Activated T-cell treated with anti-CD3 and anti-CD28 coated beads, Interleukin-2, amount 50 U/mL, for 24 hours (primary cell): ENCODE results near the gene TBC1D1.

Experiments used
- DNase-seq: peaks from one replicate; pipeline ENCODE4 v3.0.0-alpha.2; 2020
- H3K27ac Mint-ChIP-seq: 2 replicates; pipeline ENCODE4 v1.8.0; 2020; ENCODE audit warnings: mild to moderate bottlenecking, mixed read lengths
- H3K27me3 Mint-ChIP-seq: 2 replicates; pipeline ENCODE4 v1.8.0; 2020; ENCODE audit warnings: mixed read lengths
- H3K36me3 Mint-ChIP-seq: 2 replicates; pipeline ENCODE4 v1.8.0; 2020; ENCODE audit warnings: low read depth, mixed read lengths
- H3K4me1 Mint-ChIP-seq: 2 replicates; pipeline ENCODE4 v1.8.0; 2020; ENCODE audit warnings: low read depth, mixed read lengths
- H3K4me3 Mint-ChIP-seq: 2 replicates; pipeline ENCODE4 v1.8.0; 2020; ENCODE audit warnings: mild to moderate bottlenecking, moderate library complexity, mixed read lengths
- H3K9me3 Mint-ChIP-seq: 2 replicates; pipeline ENCODE4 v1.8.0; 2020; ENCODE audit warnings: mixed read lengths

TBC1D1 gene

DNA sequence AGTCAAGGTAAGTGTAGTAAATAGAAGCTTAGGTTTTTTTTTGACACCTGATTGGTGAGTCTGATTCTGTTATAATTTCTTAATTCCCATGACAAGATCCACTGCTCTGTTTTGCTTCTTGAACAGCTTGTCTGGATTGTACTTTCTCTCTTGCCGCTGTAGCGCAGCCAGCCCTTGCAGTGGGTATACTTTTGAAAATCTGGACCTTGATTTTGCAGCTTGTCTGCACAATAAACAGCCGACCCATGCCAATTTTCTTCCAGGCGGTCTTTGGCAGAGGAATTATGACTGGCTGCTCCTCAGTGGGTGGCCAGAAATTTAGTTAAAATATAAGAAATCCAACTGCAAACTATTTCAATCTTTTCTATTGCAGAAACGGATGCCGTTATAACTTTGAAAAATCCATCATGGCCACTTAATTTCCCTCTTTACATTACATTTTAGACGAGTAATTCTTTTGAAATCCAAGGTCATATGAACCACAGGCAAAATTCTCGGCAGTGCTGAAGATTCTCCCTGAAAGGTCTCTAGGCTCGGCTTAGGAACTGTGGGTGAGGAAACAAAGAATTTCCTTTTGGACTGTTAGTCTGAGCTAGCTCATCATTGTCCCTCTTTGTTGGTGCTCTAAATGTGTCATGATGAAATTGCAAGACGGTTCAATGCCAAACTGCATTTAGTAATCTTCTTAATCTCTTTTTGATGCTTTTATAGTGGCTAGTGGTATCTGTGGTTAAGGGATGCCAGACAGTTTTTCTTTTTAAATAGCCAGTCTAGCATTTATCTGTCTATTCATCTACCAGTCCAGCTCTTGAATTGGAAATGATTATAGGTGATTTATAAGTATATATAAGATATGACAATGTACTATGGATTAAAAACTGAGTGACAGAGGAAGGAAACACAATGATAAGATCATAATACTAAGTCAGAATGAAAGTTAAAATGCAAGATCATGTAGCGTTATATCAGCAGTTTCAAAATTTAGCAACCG, 37.8 kb downstream of the TBC1D1 start:
- Mint-ChIP-seq H3K27ac (peak overlapping the region; percentile 30), H3K4me1 (peaks cover 33% of the 10 kb centered on the region), H3K36me3 (peaks cover 15% of the 10 kb centered on the region), H3K27me3 (no peaks in the 10 kb centered on the region), H3K4me3 (no peak overlapping the region), H3K9me3 (peaks cover 2% of the 10 kb centered on the region)
- no peak for DNase-seq

DNA sequence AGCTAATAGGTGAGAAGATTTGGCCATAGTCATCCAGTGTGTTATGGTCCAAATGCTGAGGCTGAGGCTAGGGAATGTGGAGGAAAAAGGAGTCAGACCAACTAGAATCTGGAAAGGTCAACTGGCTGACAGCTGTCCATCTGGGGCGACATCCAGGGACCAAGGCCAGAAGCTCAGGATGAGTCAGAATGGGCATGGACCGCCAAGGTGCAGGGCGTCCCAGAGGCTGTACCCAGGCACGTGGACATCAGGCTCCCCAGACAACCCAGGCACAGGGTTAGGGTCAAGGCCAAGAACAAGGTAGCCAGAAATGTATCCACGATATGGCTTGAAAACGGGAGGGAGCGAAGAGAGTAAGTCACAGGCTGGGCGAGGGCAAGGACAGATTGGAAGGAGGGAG, 43.2 kb downstream of the TBC1D1 start:
- peaks cover 12% of the 10 kb centered on the region for H3K4me1 Mint-ChIP-seq
- H3K27ac Mint-ChIP-seq = no peak overlapping the region

DNA sequence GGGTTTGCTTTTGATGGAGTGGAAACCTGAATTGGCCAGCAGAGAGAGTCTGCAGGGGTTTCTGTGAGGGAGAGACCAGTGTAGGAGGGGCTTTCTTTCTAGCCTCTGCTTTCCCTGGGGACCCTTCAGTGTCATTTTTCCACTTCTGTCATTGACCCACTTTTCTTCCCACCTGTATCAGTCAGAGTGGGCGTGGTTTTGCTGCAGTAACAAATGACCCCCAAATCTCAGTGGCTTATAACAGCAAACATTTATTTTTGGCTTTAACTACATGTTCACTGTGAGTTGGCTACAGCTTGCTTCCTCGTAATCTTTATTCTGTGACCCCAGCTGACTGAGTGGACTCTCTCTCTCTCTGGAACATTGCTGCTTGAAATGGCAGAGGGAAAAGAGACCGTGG, 43.7 kb downstream of the TBC1D1 start:
- Mint-ChIP-seq H3K4me3 (no peak overlapping the region), H3K4me1 (peaks cover 7% of the 10 kb centered on the region), H3K36me3 (peaks cover 29% of the 10 kb centered on the region), H3K27me3 (no peaks in the 10 kb centered on the region), H3K9me3 (peaks cover 2% of the 10 kb centered on the region), H3K27ac (no peak overlapping the region)
- DNase-seq = no peak

More for the DNA sequence above, 43.2 kb downstream of the TBC1D1 start:
- Mint-ChIP-seq H3K9me3 (peaks cover 2% of the 10 kb centered on the region), H3K4me3 (no peak overlapping the region), H3K36me3 (peaks cover 29% of the 10 kb centered on the region), H3K27me3 (no peaks in the 10 kb centered on the region)
- DNase-seq = no peak

DNA sequence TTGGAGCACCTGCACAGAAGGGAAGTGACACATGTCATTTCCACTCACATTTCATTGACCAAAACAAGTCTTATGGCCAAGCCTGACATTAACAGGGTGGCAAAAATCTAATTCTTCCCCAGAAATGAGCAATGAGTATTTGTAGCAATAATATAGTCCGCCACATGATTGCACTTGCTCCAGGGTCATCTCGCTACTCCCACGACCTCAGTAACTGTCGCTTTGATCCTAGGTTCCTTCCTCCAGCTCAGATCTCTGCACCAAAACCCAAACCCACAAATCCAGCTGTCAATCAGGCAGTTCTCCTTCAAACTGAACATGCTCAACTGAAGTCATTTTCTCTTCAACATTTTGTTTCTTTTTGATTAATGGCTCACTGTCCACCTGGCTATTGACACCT, 44.1 kb downstream of the TBC1D1 start:
- no peak overlapping the region for H3K27ac Mint-ChIP-seq
- H3K4me1 Mint-ChIP-seq = peaks cover 3% of the 10 kb centered on the region
- peaks cover 2% of the 10 kb centered on the region for H3K9me3 Mint-ChIP-seq
- DNase-seq = no peak
- no peaks in the 10 kb centered on the region for H3K27me3 Mint-ChIP-seq
- peaks cover 25% of the 10 kb centered on the region for H3K36me3 Mint-ChIP-seq
- no peak overlapping the region for H3K4me3 Mint-ChIP-seq

DNA sequence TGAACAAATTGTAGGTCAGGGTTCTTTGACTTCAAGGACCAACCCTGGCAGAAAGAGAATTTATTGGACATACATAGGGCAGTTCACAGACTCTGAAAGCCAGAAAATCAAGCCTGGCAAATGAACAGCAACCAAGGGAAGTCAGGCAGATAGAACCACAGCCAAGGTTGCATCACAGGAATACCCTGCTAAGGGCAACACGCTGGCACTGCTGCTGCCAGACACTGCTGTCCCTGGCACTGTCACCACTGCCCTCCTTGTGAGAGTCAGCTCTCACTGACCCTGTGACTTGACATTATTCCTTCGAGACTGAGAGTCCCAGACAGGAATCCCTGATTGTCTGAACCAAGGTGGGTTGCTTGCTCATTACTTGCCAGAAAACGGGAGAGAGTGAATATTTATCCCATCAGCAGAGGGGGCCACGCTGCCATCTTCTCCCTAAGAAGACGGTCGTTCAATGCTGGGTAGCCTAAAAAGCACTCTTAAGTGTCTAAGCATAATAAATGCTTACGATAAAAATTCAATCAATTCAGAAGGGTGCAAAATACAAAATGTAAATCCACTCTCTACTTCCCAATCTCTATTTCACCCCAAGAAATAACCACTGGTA, 46.1 kb downstream of the TBC1D1 start:
- Mint-ChIP-seq H3K9me3 (peaks cover 12% of the 10 kb centered on the region), H3K4me1 (peaks cover 6% of the 10 kb centered on the region), H3K27me3 (no peaks in the 10 kb centered on the region), H3K36me3 (peaks cover 24% of the 10 kb centered on the region), H3K27ac (no peak overlapping the region), H3K4me3 (no peak overlapping the region)
- DNase-seq = no peak

DNA sequence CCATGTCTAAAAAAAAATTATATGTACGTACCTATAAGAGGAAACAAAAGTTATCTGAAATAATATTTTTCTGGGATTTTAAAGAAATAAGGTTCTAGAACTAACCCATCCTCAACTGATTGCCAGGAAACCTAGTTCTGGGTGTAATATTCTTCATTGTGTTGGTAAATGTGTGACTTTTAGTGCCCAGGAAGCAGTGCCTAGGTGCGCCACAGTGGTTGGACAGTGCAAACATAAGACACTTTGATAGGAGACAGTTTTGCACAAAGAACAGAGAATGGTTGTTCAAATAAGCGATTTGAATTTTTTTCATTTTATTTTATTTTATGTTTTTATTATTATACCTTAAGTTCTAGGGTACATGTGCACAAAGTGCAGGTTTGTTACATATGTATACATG, 47.3 kb downstream of the TBC1D1 start:
- Mint-ChIP-seq H3K9me3 (peaks cover 12% of the 10 kb centered on the region), H3K4me1 (peaks cover 7% of the 10 kb centered on the region), H3K4me3 (no peak overlapping the region), H3K27me3 (no peaks in the 10 kb centered on the region), H3K36me3 (peaks cover 23% of the 10 kb centered on the region), H3K27ac (no peak overlapping the region)
- no peak for DNase-seq

DNA sequence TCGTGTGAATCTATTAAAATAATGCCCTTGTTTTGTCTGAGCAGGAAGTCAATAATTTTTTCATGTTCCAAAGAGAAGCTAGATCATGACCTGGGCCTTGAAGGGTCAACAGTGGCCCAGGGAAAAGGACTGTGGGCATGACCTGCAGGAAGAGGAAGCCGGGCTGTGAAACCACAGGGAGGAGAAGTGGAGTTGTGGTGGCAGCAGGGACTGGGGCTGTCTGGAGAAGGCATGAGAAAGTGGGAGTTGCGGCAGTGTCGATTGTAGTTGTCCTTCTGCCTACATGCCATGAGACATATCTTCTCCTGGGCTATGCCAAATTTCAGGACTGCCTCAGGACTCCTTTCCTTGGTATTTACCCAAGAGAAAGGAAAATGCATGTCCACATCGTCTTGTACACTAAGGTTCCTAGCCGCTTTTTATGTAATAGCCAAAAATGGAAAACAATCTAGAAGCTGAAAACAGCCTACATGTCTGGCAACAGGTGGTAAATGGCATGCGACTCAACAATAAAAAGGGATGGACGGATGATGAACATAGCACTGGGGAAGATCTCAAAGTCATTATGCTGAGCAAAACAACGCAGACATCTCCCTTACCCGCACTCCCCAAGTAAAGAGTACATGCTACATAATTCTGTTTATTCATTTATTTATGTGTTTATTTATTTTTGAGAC, 55.8 kb downstream of the TBC1D1 start:
- H3K27ac Mint-ChIP-seq = no peak overlapping the region
- no peaks in the 10 kb centered on the region for H3K27me3 Mint-ChIP-seq
- H3K9me3 Mint-ChIP-seq = no peaks in the 10 kb centered on the region
- no peak for DNase-seq
- H3K36me3 Mint-ChIP-seq = peaks cover 8% of the 10 kb centered on the region
- H3K4me1 Mint-ChIP-seq = peaks cover 29% of the 10 kb centered on the region
- no peak overlapping the region for H3K4me3 Mint-ChIP-seq

DNA sequence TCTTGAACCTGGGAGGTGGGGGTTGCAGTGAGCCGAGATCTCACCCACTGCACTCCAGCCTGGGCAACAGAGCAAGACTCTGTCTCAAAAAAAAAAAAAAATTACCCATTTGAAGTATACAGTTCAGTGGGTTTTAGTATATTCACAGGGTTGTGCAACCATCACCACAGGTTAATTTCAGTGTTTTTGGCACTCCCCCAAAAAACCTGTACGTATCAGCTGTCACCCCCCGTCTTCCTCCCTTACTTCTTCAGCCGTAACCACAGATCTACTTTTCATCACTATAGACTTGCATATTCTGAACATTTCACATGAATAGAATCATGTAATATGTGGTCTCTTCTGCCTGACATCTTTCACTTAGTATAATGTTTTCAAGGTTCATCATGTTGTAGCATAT, 57.7 kb downstream of the TBC1D1 start:
- no peaks in the 10 kb centered on the region for H3K9me3 Mint-ChIP-seq
- no peak overlapping the region for H3K27ac Mint-ChIP-seq
- peaks cover 27% of the 10 kb centered on the region for H3K4me1 Mint-ChIP-seq
- no peaks in the 10 kb centered on the region for H3K27me3 Mint-ChIP-seq
- peaks cover 9% of the 10 kb centered on the region for H3K36me3 Mint-ChIP-seq
- no peak overlapping the region for H3K4me3 Mint-ChIP-seq
- no peak for DNase-seq

DNA sequence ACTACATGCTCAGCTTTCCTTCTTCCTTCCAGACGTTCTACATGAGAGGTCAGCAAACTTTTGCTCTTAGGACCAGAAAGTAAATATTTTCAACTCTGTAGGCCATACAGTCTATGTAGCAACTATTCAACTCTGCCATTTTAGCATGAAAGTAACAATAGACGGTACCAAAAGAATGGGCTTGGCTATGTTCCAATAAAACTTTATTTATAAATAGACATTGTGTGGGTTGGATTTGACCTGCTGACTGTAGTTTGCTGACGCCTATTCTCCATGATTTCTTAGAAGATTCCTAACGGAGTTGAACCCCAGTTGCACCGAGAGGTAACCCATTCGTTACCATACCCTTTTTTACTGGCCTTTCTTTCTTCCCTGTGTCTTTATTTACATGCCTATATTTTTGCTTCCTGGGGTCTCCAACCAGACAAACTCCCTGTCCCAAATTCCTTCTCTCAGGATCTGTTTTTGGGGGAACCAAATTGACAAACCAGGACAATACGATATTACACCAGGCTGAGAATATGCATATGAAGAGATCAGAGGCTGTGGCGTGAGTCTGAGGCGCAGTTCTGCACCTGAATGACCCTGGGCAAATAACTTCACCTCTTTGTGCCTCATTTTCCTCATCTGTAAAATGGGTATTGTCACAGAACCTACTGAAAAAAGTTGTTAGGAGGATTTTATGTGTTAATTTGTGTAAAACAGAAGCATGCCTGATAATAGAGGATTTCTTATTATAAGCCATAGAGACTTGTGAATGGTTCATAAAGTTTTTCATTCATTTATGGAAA, 58.9 kb downstream of the TBC1D1 start:
- DNase-seq = no peak
- Mint-ChIP-seq H3K36me3 (peaks cover 9% of the 10 kb centered on the region), H3K27ac (no peak overlapping the region), H3K4me3 (no peak overlapping the region), H3K9me3 (no peaks in the 10 kb centered on the region), H3K4me1 (peaks cover 36% of the 10 kb centered on the region), H3K27me3 (no peaks in the 10 kb centered on the region)

DNA sequence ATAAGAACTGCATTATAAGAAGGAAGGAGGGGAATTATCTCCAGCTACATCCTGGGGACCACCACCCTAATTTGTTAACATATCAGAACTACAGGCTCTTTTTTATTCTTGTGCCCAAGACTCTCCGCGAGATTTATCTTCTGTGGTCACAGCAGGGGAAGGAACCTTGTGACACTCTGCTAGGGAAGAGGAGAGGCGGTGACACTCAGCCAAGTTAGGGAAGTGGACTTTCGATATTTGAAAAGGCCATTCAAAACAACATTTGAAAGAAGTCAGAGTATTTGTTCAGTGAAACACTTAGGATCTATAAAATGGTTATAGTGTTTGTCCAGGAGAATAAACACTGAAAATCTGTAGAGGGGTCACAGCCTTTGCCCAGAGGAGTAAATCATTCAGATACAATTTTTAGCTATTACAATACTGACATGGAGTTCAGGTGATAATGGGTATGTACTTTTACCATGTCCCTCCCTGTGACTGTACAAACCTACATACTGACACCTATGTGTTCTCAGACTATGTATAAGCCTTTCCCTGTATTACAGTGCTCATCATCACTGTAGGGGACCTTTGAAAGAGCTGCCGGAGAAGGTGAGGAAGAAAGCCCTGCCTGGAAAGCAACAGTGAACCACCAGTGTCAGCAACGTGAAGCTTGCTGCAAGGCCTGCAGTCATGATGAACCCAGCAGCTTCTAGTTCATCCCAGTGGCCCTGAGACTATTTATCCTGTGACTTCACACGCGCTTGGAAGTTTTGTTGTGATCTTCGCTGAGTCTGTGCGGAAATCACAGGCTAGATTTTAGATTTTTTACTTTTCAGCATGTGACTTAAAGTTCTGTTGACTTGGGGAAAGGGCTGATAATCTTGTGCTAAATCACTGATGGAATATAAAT, 60.8 kb downstream of the TBC1D1 start:
- no peak for DNase-seq
- H3K36me3 Mint-ChIP-seq = peaks cover 6% of the 10 kb centered on the region
- H3K27ac Mint-ChIP-seq = no peak overlapping the region
- peaks cover 32% of the 10 kb centered on the region for H3K4me1 Mint-ChIP-seq
- no peaks in the 10 kb centered on the region for H3K9me3 Mint-ChIP-seq
- no peaks in the 10 kb centered on the region for H3K27me3 Mint-ChIP-seq
- no peak overlapping the region for H3K4me3 Mint-ChIP-seq

DNA sequence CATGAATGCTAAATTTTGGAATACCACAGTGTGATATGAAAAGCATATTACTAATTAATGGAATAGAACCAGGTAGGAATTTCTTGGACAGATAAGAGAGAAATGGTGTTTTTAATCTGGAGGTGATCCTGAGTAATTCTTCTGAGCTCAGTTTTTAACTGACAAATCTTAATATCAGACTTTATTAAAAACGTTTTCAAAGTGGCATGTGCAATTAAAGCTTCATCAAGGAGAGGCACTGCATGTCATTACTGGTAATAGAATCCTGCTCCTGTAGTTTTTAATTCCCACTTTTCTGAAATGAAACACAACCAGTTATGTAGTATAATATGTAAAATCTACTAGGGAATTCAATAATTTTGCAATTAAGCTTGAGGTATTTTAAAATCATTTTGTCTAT, 62.3 kb downstream of the TBC1D1 start:
- Mint-ChIP-seq H3K4me3 (no peak overlapping the region), H3K27me3 (no peaks in the 10 kb centered on the region), H3K9me3 (no peaks in the 10 kb centered on the region), H3K4me1 (peaks cover 24% of the 10 kb centered on the region), H3K36me3 (peaks cover 4% of the 10 kb centered on the region), H3K27ac (no peak overlapping the region)
- no peak for DNase-seq

DNA sequence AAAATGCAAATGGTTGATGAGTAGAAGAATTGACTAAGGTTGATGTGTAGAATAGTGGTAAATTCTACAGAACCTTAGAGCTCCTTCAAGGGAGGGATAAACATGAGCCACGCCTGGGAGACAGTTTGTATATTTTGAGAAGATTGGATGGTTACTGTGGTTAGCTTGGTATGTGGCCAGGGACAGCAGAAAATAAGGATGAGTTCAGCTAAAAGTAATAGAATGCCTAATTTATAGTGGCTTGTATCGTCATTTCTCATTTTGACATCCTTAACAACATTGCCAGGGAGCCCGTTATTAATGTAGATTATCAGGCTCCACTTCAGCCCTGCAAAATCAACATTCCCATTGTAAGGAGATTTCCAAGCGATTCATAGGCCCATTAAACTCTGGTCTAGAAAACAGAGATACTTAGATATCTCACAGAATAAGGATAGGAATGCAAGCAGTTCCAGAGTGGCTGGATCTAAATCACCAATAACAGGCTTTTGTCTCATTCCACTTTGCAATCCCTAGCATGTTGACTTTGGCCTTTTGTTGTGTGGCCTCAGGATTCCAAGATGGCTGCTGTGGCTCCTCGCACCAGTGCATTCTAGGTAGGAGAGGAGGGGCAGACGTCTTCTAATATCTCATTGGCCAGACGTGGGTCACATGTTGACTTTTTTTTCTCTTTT, 62.9 kb downstream of the TBC1D1 start:
- no peaks in the 10 kb centered on the region for H3K9me3 Mint-ChIP-seq
- peaks cover 19% of the 10 kb centered on the region for H3K4me1 Mint-ChIP-seq
- H3K4me3 Mint-ChIP-seq = no peak overlapping the region
- H3K27me3 Mint-ChIP-seq = no peaks in the 10 kb centered on the region
- DNase-seq = no peak
- H3K36me3 Mint-ChIP-seq = peaks cover 4% of the 10 kb centered on the region
- no peak overlapping the region for H3K27ac Mint-ChIP-seq

DNA sequence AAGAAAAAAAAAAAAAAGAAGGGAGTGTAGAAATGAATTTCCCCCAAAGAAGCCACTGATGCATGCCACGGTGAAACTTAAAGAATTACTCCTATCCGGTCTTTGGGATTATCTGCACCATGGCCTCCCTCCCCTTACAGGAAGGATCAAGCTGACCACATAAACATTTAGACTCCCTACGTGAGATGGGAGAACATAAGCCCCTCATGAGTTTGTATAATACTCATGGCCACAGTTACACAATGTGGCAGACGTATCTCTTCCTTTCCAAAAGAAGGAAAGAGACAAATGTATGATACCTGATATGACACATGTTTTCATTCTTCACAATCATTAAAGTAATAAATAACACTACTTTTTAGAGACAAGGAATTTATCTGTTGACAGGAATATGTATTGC, 66.1 kb downstream of the TBC1D1 start:
- H3K27ac Mint-ChIP-seq = no peak overlapping the region
- H3K27me3 Mint-ChIP-seq = no peaks in the 10 kb centered on the region

More for the DNA sequence above, 66.1 kb downstream of the TBC1D1 start:
- DNase-seq = no peak
- Mint-ChIP-seq H3K36me3 (peaks cover 3% of the 10 kb centered on the region), H3K9me3 (no peaks in the 10 kb centered on the region), H3K4me1 (peaks cover 14% of the 10 kb centered on the region), H3K4me3 (no peak overlapping the region)
